Measurements from ENCODE around the gene IGFLR1.

DNA sequence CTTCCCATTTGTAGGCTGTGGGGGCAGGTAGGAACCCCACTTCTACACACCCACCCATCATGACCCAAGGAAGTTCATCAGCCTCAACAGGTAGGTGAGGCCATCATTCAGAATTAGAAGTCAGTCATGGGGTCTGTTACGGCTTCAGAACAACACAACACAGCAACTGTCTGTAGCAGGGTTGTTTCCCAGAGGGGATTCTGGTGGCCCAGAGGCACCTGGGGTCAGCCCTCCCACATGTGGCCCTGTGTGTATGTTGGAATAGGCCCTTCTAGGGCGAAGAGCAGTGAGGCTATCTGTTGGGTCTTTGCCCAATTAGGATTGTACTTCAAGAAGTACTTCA, 3.4 kb downstream of the IGFLR1 start:
- TF ChIP-seq ESRRA (IDR thresholded peaks at IDR 0.05; ENCODE audit: borderline replicate concordance, low read length) (no peak), MAZ (IDR thresholded peaks at IDR 0.05; ENCODE audit: borderline replicate concordance, low read depth, low read length) (no peak), EP300 (IDR thresholded peaks at IDR 0.05) (no peak), CHD2 (IDR thresholded peaks at IDR 0.05; ENCODE audit: low read length, partially characterized antibody) (no peak), PHF8 (IDR thresholded peaks at IDR 0.05; ENCODE audit: borderline replicate concordance, low read depth) (no peak), EHF (CRISPR knock-in tag; IDR thresholded peaks at IDR 0.05) (no peak)
- TF ChIP-seq, protein P1, sequence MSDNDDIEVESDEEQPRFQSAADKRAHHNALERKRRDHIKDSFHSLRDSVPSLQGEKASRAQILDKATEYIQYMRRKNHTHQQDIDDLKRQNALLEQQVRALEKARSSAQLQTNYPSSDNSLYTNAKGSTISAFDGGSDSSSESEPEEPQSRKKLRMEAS (IDR thresholded peaks at IDR 0.05), result no peak
- TF ChIP-seq, protein P2, sequence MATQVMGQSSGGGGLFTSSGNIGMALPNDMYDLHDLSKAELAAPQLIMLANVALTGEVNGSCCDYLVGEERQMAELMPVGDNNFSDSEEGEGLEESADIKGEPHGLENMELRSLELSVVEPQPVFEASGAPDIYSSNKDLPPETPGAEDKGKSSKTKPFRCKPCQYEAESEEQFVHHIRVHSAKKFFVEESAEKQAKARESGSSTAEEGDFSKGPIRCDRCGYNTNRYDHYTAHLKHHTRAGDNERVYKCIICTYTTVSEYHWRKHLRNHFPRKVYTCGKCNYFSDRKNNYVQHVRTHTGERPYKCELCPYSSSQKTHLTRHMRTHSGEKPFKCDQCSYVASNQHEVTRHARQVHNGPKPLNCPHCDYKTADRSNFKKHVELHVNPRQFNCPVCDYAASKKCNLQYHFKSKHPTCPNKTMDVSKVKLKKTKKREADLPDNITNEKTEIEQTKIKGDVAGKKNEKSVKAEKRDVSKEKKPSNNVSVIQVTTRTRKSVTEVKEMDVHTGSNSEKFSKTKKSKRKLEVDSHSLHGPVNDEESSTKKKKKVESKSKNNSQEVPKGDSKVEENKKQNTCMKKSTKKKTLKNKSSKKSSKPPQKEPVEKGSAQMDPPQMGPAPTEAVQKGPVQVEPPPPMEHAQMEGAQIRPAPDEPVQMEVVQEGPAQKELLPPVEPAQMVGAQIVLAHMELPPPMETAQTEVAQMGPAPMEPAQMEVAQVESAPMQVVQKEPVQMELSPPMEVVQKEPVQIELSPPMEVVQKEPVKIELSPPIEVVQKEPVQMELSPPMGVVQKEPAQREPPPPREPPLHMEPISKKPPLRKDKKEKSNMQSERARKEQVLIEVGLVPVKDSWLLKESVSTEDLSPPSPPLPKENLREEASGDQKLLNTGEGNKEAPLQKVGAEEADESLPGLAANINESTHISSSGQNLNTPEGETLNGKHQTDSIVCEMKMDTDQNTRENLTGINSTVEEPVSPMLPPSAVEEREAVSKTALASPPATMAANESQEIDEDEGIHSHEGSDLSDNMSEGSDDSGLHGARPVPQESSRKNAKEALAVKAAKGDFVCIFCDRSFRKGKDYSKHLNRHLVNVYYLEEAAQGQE (IDR thresholded peaks at IDR 0.05), result no peak
- TF ChIP-seq, protein P3, sequence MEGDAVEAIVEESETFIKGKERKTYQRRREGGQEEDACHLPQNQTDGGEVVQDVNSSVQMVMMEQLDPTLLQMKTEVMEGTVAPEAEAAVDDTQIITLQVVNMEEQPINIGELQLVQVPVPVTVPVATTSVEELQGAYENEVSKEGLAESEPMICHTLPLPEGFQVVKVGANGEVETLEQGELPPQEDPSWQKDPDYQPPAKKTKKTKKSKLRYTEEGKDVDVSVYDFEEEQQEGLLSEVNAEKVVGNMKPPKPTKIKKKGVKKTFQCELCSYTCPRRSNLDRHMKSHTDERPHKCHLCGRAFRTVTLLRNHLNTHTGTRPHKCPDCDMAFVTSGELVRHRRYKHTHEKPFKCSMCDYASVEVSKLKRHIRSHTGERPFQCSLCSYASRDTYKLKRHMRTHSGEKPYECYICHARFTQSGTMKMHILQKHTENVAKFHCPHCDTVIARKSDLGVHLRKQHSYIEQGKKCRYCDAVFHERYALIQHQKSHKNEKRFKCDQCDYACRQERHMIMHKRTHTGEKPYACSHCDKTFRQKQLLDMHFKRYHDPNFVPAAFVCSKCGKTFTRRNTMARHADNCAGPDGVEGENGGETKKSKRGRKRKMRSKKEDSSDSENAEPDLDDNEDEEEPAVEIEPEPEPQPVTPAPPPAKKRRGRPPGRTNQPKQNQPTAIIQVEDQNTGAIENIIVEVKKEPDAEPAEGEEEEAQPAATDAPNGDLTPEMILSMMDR (IDR thresholded peaks at IDR 0.05), result no peak
